ENCODE data around the gene KCNK6.
"Not testable (repeated sequence)": the region's sequence is repeated elsewhere in the genome, so short reads cannot be mapped to it uniquely, and the experiment has no call there.

KCNK6 gene

GRCh38 chr19:38362946-38363688 is 43.5 kb downstream of the KCNK6 start:
- not testable (repeated sequence) for DNase-seq

DNA sequence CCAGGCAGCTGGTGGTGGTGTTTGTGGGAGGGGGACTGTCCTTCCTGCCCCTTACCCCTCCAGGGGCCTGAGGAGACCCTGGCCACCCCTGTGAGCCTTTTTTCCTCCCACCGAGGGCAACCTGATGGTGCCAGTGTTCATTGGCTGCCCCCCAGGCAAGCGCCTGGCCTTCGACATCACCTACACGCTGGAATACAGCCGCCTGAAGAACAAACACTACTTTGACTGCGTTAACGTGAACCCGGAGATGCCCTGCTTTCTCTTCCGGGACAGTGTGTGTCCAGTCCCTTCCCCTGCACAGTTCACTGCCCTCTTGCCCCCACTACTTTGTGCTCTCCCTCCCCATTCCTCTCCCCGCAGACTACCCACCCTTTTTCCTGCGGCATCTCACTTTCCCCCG is 47.4 kb downstream of the KCNK6 start:
- no peak for DNase-seq

DNA sequence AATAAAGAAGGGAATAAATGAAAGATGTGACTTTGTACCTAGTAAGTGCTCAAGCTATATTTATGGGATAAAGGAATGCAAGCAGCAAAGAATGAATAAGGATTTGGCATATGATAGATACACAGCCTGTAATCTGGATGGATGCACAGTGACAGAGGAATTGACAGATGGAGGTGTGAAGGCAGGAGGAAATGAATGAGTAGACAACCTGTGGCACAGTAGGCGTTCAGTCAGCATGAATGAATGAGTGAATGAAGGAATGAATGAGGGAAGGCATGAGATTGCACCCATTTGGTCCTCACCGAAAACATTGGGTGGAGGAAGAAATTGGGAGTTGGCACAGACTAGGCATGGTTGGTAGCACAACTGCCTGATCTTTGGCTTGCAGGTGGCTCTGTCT is 49.9 kb downstream of the KCNK6 start:
- no peak for DNase-seq

- DNase-seq: no peak
Observed at GRCh38 chr19:38370299-38370698, 50.7 kb downstream of the KCNK6 start.

DNA sequence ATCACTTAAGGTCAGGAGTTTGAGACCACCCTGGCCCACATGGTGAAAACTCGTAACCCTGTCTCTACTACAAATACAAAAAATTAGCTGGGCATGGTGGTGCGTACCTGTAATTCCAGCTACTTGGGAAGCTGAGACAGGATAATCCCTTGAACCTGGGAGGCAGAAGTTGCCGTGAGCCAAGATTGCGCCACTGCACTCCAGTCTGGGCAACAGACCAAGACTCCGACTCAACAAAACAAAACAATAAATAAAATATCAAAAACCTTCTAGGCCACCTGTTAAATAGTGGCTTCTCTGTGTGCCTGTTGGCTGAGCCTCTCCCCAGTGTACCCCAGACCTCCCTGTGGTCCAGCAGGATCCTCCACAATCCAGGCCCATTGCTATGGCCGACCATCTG is 51.4 kb downstream of the KCNK6 start:
- DNase-seq: no peak

DNA sequence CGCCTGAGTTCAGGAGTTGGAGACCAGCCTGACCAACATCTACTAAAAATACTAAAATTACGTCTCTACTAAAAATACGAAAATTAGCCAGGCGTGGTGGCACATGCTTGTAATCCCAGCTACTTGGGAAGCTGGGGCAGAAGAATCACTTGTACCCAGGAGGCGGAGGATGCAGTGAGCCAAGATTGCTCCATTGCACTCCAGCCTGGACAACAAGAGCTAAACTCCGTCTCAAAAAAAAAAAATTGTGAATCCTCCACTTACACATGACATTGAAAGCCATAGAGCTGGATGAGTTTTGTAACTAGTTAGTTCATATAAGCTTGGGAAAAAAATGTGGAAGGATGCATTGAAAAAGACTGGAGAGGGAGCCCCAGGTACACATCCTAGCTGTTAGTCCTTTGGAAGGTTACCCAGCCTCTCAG is 54.3 kb downstream of the KCNK6 start:
- DNase-seq: no peak

DNA sequence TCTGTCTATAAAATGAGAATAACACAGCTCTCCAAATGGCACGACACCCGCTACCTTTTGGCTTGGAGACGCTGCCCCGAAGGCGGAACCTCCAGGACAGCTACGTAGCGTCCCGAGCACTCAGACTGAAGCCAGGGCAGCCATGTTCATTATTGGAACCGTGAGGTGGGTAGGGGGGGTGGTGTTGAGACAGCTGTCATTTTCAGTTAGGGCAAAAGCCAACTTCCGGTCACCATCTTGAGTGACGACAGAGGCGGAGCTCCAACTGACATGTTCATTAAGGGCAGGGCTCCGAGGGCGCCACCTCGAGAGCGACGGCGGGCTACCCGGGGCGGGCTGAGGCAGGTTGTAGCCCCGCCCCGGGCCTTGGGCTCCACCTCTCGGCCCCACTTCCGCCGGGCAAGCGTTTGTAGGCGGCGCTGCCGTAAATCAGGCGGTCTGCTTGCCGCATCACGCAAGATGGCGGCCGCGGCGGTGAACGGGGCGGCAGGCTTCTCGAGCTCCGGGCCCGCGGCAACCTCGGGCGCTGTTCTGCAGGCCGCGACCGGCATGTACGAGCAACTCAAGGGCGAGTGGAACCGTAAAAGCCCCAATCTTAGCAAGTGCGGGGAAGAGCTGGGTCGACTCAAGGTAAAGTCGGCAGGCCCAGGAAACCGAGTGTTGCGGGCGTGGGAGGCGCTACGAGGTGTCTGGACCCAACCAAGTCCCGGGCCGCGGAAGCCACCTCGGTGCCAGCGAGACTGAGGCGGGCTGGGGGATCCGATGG is 54.9 kb downstream of the KCNK6 start, which contains the start of gene PSMD8:
TSS of gene PSMD8 (plus strand) at position 240 of the 766 bp plus-strand sequence. CDS start at position 271, 31 bp downstream.
- DNase-seq: peak; percentile 97

- DNase-seq: no peak
Observed at GRCh38 chr19:38375098-38375493, 55.5 kb downstream of the KCNK6 start.

- no peak for DNase-seq
Observed at GRCh38 chr19:38375748-38376147, 56.1 kb downstream of the KCNK6 start.

GRCh38 chr19:38376576-38376975 is 56.9 kb downstream of the KCNK6 start:
- no peak for DNase-seq

DNA sequence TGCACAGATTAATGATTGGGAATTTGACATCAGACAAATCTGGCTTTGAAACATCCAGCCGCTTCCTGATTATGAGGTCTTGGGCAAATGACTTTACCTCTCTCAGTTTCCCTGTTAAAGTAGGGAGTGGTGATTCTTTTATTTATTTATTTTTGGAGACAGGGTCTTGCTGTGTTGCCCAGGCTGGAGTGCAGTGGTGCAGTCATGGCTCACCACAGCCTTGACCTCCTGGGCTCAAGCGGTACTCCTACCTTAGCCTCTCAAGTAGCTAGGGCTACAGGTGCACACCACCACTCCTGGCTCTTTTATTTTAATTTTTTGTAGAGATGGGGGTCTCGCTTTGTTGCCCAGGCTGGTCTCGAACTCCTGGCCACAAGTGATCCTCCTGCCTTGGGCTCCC is 57.4 kb downstream of the KCNK6 start:
- DNase-seq: no peak

DNA sequence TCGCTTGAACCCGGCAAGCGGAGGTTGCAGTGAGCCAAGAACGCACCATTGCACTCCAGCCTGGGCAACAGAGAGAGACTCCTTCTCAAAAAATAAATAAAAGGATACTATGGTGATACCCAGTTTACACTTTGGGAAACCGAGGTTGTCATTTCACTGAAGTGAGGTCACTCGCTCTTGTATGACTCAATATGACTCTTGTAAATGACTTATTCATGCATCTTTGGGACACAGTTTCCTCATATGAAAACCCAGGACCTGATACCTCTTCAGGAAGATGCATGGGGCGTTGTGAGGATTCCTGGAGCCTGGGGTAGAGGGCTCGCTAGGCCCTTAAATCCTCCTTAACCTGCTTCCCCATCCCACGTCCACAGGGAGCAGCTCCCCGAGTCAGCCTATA is 59.2 kb downstream of the KCNK6 start:
- DNase-seq: no peak

- no peak for DNase-seq
Observed at GRCh38 chr19:38381138-38381537, 61.5 kb downstream of the KCNK6 start.
